D721Med (cell line): ENCODE data around the gene LSP1.

Source experiments
- DNase-seq: peaks from one replicate; pipeline ENCODE4 v3.0.0; 2011; ENCODE audit warnings: low spot score; ENCODE audit not compliant: insufficient read length
- FAIRE-seq: peaks from 2 replicates; lab custom pipeline; 2011; peaks lifted over from hg19 to GRCh38; lab: Jason Lieb, UNC
- CTCF ChIP-seq: IDR thresholded peaks from 2 replicates; pipeline ENCODE4 v1.5.1; 2012; ENCODE audit warnings: mild to moderate bottlenecking, control low read depth; ENCODE audit not compliant: insufficient read depth; ENCODE audit errors: missing control alignments

Gene LSP1

GRCh38 chr11:1935156-1936071, 82.5 kb downstream of the LSP1 start:
- TF ChIP-seq CTCF: no peak
- DNase-seq (no peak), FAIRE-seq (no peak)

- TF ChIP-seq CTCF: no peak
Measured at GRCh38 chr11:1936072-1936780, 83.3 kb downstream of the LSP1 start.

GRCh38 chr11:1936781-1937615, 84.1 kb downstream of the LSP1 start:
- no peak for TF ChIP-seq CTCF
- FAIRE-seq: no peak

More at GRCh38 chr11:1936072-1936780, 83.3 kb downstream of the LSP1 start:
- no peak for FAIRE-seq
- DNase-seq: no peak

DNA sequence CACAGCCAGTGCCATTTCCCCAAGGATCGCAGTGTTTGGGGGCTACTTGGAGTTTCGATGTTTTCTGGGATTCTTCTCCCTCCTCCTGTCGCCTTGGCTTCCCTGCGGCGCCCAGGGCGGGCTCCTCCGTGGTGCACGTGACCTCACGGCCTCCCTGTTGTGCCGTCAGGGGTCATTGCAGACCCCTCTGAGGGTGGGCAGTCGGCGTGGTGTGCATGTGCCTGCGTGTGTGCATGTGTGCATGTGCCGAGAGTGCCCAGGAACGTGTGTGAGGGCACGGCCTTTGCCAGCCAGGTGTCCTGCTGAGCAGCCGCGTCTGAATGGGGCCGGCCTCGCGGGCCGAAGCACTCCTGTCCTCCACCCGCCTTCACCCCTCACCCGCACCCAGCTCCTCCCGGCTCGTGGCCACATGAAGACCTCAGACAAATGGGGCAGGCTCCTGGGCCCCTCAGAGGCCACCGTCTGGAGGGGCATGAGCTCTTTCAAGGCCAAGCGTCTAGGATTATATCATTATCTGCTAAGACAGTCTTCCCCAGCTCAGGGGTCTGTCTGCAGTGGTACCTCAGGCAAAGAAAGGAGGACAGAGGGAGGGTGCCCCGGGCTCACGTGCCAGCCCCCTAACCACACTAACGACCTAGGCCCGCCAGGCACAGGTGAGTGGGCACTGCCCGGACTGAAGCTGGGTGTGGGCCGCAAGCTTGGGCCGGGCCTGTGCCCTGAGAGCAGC, 84.9 kb downstream of the LSP1 start:
- FAIRE-seq: no peak
- TF ChIP-seq CTCF: no peak
- DNase-seq: no peak

More at GRCh38 chr11:1936781-1937615, 84.1 kb downstream of the LSP1 start:
- DNase-seq: no peak

DNA sequence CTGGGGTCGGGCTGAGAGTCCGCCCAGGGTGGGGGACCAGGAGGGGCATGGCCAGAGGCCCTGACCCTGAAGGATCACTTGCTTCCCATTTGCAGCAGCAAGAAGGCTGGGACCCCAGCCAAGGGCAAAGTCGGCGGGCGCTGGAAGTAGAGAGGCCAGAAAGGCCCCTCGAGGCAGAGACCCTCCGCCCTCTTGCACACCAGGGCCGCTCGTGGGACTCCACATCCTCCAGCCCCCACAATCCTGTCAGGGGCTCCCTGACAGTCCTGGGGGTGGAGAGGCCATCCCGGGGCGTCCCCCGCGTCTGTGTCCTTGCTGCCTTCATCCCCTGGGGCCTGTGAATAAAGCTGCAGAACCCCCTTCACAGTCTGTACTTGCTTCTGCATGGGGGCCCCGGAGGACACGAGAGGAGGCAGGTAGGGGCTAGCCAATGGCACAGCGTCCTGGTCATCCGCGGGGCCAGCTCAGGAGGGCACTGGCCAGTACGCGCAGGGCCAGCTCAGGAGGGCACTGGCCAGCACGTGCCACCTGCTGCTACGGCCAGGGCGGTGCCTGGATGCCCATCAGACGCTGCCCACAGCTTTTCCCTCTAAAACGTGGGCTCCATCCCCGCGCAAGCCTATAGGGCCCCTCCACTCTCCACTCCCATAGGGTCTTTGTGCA, 85.6 kb downstream of the LSP1 start:
- no peak for FAIRE-seq
- DNase-seq: no peak
- TF ChIP-seq CTCF: no peak
